A549 (cell line): ENCODE data around the gene SLC12A9. TPM values are rescaled to one million over a fixed set of nuclear protein-coding genes. Genes with fewer than 3 reads are reported as not detected.

Experiments
- ATAC-seq, 2 experiments: fragments of 200-7000 bp in 1 of 2; fragments of >200 bp in 1 of 2; cut with Nextera tagmentation in 1 of 2; cut with Tn5 transposase in 1 of 2; 3 replicates each; pipeline versions ENCODE4 v1.8.0 to v1.9.1; 2018 to 2020; ENCODE audit warnings: mild to moderate bottlenecking in 1 of 2, moderate library complexity in 1 of 2
- CTCF ChIA-PET: fragments of 300-600 bp; sonication (Branson Sonifier 250); formaldehyde crosslinking; extraction: SDS; loops from one replicate; lab custom pipeline; 2021; ENCODE audit warnings: antibody characterized with exemption, inconsistent platforms; lab: Yijun Ruan, JAX
- POLR2A ChIA-PET: fragments of 350-600 bp; formaldehyde crosslinking; extraction: SDS; loops from one replicate; lab custom pipeline; 2021; ENCODE audit warnings: antibody characterized with exemption, inconsistent platforms; lab: Yijun Ruan, JAX
- DNase-seq, 2 experiments: peaks; one replicate each; pipeline versions ENCODE4 v3.0.0 to v3.0.0-alpha.2; 2011 to 2016; ENCODE audit warnings: low read depth in 1 of 2, low spot score in 1 of 2
- FAIRE-seq: peaks from 2 replicates; lab custom pipeline; 2011; peaks lifted over from hg19 to GRCh38; lab: Jason Lieb, UNC
- H3K27ac ChIP-seq, 2 experiments: fragments of >200 bp; sonication (Bioruptor Twin); formaldehyde crosslinking; 3 replicates each; pipeline ENCODE4 v1.5.1; 2016 to 2017
- H3K4me1 ChIP-seq: fragments of >200 bp; sonication (Bioruptor Twin); formaldehyde crosslinking; 3 replicates; pipeline ENCODE4 v1.6.1; 2016
- H3K4me2 ChIP-seq: fragments of >200 bp; sonication (Bioruptor Twin); formaldehyde crosslinking; 3 replicates; pipeline ENCODE4 v1.6.1; 2016
- H3K4me3 ChIP-seq: fragments of >200 bp; sonication (Bioruptor Twin); formaldehyde crosslinking; 3 replicates; pipeline ENCODE4 v1.5.1; 2016
- H3K9me3 ChIP-seq: fragments of >200 bp; sonication (Bioruptor Twin); formaldehyde crosslinking; 3 replicates; pipeline ENCODE4 v1.6.1; 2016
- CBX2 ChIP-seq: fragments of 200-600 bp; sonication (generic); IDR thresholded peaks from 2 replicates; pipeline ENCODE4 v1.6.1; 2016; ENCODE audit warnings: low read depth, mild to moderate bottlenecking, borderline replicate concordance
- CBX8 ChIP-seq: fragments of 200-600 bp; sonication (generic); IDR thresholded peaks from 2 replicates; pipeline ENCODE4 v1.6.1; 2016
- CEBPB ChIP-seq, 2 experiments: fragments of >200 bp in 1 of 2; sonication (Bioruptor Twin) in 1 of 2; formaldehyde crosslinking in 1 of 2; IDR thresholded peaks; 2 replicates each; pipeline ENCODE4 v1.6.1; 2012 to 2016
- CTCF ChIP-seq: fragments of >200 bp; sonication (Bioruptor Twin); formaldehyde crosslinking; IDR thresholded peaks from 3 replicates; pipeline ENCODE4 v1.5.1; 2016
- EHF ChIP-seq: fragments of 250-450 bp; sonication (Bioruptor Pico); IDR thresholded peaks from 2 replicates; pipeline ENCODE4 v1.5.0; 2020; ENCODE audit warnings: mild to moderate bottlenecking
- FOXS1 ChIP-seq: fragments of 250-450 bp; sonication (Bioruptor Pico); IDR thresholded peaks from 2 replicates; pipeline ENCODE4 v1.5.0; 2020; ENCODE audit warnings: mild to moderate bottlenecking, moderate library complexity
- GATA3 ChIP-seq: IDR thresholded peaks from 2 replicates; pipeline ENCODE4 v1.6.1; 2012; ENCODE audit warnings: borderline replicate concordance
- HOXA7 ChIP-seq: fragments of 250-450 bp; sonication (Bioruptor Pico); IDR thresholded peaks from 2 replicates; pipeline ENCODE4 v1.5.0; 2020; ENCODE audit warnings: mild to moderate bottlenecking, moderate library complexity
- KDM1A ChIP-seq: fragments of 200-600 bp; sonication (generic); IDR thresholded peaks from 2 replicates; pipeline ENCODE4 v1.6.1; 2016; ENCODE audit warnings: low read depth, mild to moderate bottlenecking
- KDM5A ChIP-seq: fragments of 200-600 bp; sonication (generic); IDR thresholded peaks from 2 replicates; pipeline ENCODE4 v1.6.1; 2016; ENCODE audit warnings: antibody characterized with exemption, mild to moderate bottlenecking
- MAFK ChIP-seq: fragments of 450-650 bp; IDR thresholded peaks from 2 replicates; pipeline ENCODE4 v1.6.1; 2014; ENCODE audit not compliant: partially characterized antibody
- MAZ ChIP-seq: fragments of 150-350 bp; IDR thresholded peaks from 2 replicates; pipeline ENCODE4 v1.6.1; 2014; ENCODE audit warnings: antibody characterized with exemption, low read depth, low read length, borderline replicate concordance
- MYC ChIP-seq: IDR thresholded peaks from 2 replicates; pipeline ENCODE4 v1.6.1; 2012; ENCODE audit warnings: mild to moderate bottlenecking, inconsistent platforms, low read length, improper control_type of control experiment, borderline replicate concordance
- NFE2L2 ChIP-seq: fragments of 150-350 bp; conservative IDR thresholded peaks from 2 replicates; pipeline ENCODE4 v1.6.1; 2014; ENCODE audit warnings: low read length
- NPAS2 ChIP-seq: fragments of 250-450 bp; sonication (Bioruptor Pico); IDR thresholded peaks from 2 replicates; pipeline ENCODE4 v1.8.0; 2022; ENCODE audit warnings: mild to moderate bottlenecking, moderate library complexity, borderline replicate concordance
- NR3C1 ChIP-seq: fragments of >200 bp; sonication (Bioruptor Twin); formaldehyde crosslinking; IDR thresholded peaks from 3 replicates; pipeline ENCODE4 v1.6.1; 2017
- POLR2AphosphoS2 ChIP-seq: conservative IDR thresholded peaks from 2 replicates; pipeline ENCODE4 v1.6.1; 2012; ENCODE audit warnings: low read length, improper control_type of control experiment, inconsistent platforms
- RAD21 ChIP-seq, 2 experiments: fragments of >200 bp in 1 of 2; sonication (Bioruptor Twin) in 1 of 2; formaldehyde crosslinking in 1 of 2; IDR thresholded peaks in 1 of 2; conservative IDR thresholded peaks in 1 of 2; 2 replicates in 1 of 2; 3 replicates in 1 of 2; pipeline ENCODE4 v1.6.1; 2012 to 2018; ENCODE audit warnings: inconsistent platforms in 1 of 2
- RARB ChIP-seq: fragments of 250-450 bp; sonication (Bioruptor Pico); IDR thresholded peaks from 2 replicates; pipeline ENCODE4 v1.8.0; 2021; ENCODE audit warnings: mild to moderate bottlenecking, moderate library complexity
- RCOR1 ChIP-seq: fragments of 150-350 bp; IDR thresholded peaks from 2 replicates; pipeline ENCODE4 v1.6.1; 2014; ENCODE audit warnings: antibody characterized with exemption, low read length, low read depth
- RFX5 ChIP-seq: fragments of 450-650 bp; IDR thresholded peaks from 2 replicates; pipeline ENCODE4 v1.7.1; 2014; ENCODE audit warnings: antibody characterized with exemption, mild to moderate bottlenecking, moderate library complexity
- TFCP2L1 ChIP-seq: fragments of 250-450 bp; sonication (Bioruptor Pico); IDR thresholded peaks from 2 replicates; pipeline ENCODE4 v1.5.0; 2021; ENCODE audit warnings: mild to moderate bottlenecking
- WGBS: methylation state at CpG from one replicate; pipeline ENCODE4 v1.1.6; 2017; ENCODE audit errors: missing lambda C conversion rate; 5-methylcytosine and 5-hydroxymethylcytosine counted together
- polyA plus RNA-seq, 4 experiments: library from polyadenylated mRNA; depleted of rRNA in 3 of 4; stranded (reverse); fragments of >200 nt; fragmentation: RNase III in 1 of 4; extraction: RNeasy Plus Mini Kit Qiagen cat#74134 plus additional on column Dnase treatment in 1 of 4; gene quantifications; 2 replicates in 3 of 4; 3 replicates in 1 of 4; pipeline ENCODE4 v1.2.3, GENCODE V29; 2011 to 2017
- TF ChIP-seq, protein P1 (sequence below): fragments of 150-350 bp; IDR thresholded peaks from 2 replicates; pipeline ENCODE4 v1.6.1; 2014; ENCODE audit warnings: low read depth, mild to moderate bottlenecking, low read length
- TF ChIP-seq, protein P2 (sequence below): IDR thresholded peaks from 2 replicates; pipeline ENCODE4 v1.6.1; 2012; ENCODE audit warnings: low read depth, borderline replicate concordance
- TF ChIP-seq, protein P3 (sequence below): fragments of 250-450 bp; sonication (Bioruptor Pico); IDR thresholded peaks from 2 replicates; pipeline ENCODE4 v1.5.0; 2021; ENCODE audit warnings: mild to moderate bottlenecking, moderate library complexity, borderline replicate concordance
- TF ChIP-seq, protein P4 (sequence below): fragments of >200 bp; sonication (Bioruptor Twin); formaldehyde crosslinking; IDR thresholded peaks from 3 replicates; pipeline ENCODE4 v1.6.1; 2016
- TF ChIP-seq, protein P5 (sequence below): IDR thresholded peaks from 2 replicates; pipeline ENCODE4 v1.6.1; 2012

Gene SLC12A9
- polyA plus RNA-seq, 2 of the 4 experiments (the other 2 are of a cell fraction): 6.2 to 13.4 TPM

GRCh38 chr7:100899432-100899831 lies 46.9 kb downstream of the SLC12A9 start:
- H3K4me3 ChIP-seq: no peak overlapping the region
- ATAC-seq (no peak), DNase-seq (no peak), FAIRE-seq (no peak)
- TF ChIP-seq KDM5A (no peak), NPAS2 (CRISPR knock-in tag) (no peak), MYC (no peak), FOXS1 (CRISPR knock-in tag) (no peak), KDM1A (no peak), RCOR1 (no peak), GATA3 (no peak), RAD21 (conservative IDR thresholded peaks at IDR 0.05 in 1 of 2, IDR thresholded peaks at IDR 0.05 in 1 of 2) (no peak), CEBPB (IDR thresholded peaks at IDR 0.05) (no peak), NR3C1 (no peak), MAZ (no peak), POLR2AphosphoS2 (no peak), CBX8 (no peak), RARB (CRISPR knock-in tag) (no peak), RFX5 (no peak)
- TF ChIP-seq, protein P1, sequence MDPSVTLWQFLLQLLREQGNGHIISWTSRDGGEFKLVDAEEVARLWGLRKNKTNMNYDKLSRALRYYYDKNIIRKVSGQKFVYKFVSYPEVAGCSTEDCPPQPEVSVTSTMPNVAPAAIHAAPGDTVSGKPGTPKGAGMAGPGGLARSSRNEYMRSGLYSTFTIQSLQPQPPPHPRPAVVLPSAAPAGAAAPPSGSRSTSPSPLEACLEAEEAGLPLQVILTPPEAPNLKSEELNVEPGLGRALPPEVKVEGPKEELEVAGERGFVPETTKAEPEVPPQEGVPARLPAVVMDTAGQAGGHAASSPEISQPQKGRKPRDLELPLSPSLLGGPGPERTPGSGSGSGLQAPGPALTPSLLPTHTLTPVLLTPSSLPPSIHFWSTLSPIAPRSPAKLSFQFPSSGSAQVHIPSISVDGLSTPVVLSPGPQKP: no peak
- TF ChIP-seq, protein P2, sequence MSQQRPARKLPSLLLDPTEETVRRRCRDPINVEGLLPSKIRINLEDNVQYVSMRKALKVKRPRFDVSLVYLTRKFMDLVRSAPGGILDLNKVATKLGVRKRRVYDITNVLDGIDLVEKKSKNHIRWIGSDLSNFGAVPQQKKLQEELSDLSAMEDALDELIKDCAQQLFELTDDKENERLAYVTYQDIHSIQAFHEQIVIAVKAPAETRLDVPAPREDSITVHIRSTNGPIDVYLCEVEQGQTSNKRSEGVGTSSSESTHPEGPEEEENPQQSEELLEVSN: no peak
- TF ChIP-seq, protein P3, sequence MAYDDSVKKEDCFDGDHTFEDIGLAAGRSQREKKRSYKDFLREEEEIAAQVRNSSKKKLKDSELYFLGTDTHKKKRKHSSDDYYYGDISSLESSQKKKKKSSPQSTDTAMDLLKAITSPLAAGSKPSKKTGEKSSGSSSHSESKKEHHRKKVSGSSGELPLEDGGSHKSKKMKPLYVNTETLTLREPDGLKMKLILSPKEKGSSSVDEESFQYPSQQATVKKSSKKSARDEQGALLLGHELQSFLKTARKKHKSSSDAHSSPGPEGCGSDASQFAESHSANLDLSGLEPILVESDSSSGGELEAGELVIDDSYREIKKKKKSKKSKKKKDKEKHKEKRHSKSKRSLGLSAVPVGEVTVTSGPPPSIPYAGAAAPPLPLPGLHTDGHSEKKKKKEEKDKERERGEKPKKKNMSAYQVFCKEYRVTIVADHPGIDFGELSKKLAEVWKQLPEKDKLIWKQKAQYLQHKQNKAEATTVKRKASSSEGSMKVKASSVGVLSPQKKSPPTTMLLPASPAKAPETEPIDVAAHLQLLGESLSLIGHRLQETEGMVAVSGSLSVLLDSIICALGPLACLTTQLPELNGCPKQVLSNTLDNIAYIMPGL (CRISPR knock-in tag): no peak
- peaks cover 18% of the 10 kb centered on the region for H3K4me1 ChIP-seq
- H3K4me2 ChIP-seq: no peak overlapping the region
- 72% methylated on average over 5 of the region's 5 CpGs for WGBS
- ChIA-PET CTCF (interaction anchor here (0.6 to 7.3 kb wide), 9 partner anchors 50 to 293 kb away, joined by 3 to 45 read pairs (median 5); partner anchors contain the start of gene MUC3A), POLR2A (no interaction called here)
- H3K9me3 ChIP-seq: no peaks in the 10 kb centered on the region
- H3K27ac ChIP-seq: no peak overlapping the region

GRCh38 chr7:100900978-100901377 lies 48.5 kb downstream of the SLC12A9 start:
- 30% methylated on average over 2 of the region's 2 CpGs for WGBS
- H3K4me3 ChIP-seq: no peak overlapping the region
- POLR2A ChIA-PET: interaction anchor here (0.8 kb wide), 1 partner anchor 11 kb away, joined by 3 read pairs; the partner anchor contains the start of gene UFSP1
- no peak for FAIRE-seq
- H3K27ac ChIP-seq: no peak overlapping the region
- no peaks in the 10 kb centered on the region for H3K9me3 ChIP-seq
- ATAC-seq: no peak
- CTCF ChIA-PET: interaction anchor here (0.7 to 7.3 kb wide), 8 partner anchors 11 to 382 kb away, joined by 3 to 45 read pairs (median 4); no protein-coding TSS in a partner anchor
- DNase-seq: no peak
- H3K4me1 ChIP-seq: peaks cover 8% of the 10 kb centered on the region; the same call in 2 of the 3 replicates
- TF ChIP-seq TFCP2L1 (no peak), RCOR1 (no peak), GATA3 (no peak), NFE2L2 (no peak), EHF (CRISPR knock-in tag) (no peak), MAFK (no peak), MAZ (no peak), CBX2 (no peak), CTCF (no peak), HOXA7 (CRISPR knock-in tag) (no peak), RFX5 (no peak)
- TF ChIP-seq, protein P2: no peak
- TF ChIP-seq, protein P4, sequence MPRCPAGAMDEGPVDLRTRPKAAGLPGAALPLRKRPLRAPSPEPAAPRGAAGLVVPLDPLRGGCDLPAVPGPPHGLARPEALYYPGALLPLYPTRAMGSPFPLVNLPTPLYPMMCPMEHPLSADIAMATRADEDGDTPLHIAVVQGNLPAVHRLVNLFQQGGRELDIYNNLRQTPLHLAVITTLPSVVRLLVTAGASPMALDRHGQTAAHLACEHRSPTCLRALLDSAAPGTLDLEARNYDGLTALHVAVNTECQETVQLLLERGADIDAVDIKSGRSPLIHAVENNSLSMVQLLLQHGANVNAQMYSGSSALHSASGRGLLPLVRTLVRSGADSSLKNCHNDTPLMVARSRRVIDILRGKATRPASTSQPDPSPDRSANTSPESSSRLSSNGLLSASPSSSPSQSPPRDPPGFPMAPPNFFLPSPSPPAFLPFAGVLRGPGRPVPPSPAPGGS: no peak
- TF ChIP-seq, protein P5, sequence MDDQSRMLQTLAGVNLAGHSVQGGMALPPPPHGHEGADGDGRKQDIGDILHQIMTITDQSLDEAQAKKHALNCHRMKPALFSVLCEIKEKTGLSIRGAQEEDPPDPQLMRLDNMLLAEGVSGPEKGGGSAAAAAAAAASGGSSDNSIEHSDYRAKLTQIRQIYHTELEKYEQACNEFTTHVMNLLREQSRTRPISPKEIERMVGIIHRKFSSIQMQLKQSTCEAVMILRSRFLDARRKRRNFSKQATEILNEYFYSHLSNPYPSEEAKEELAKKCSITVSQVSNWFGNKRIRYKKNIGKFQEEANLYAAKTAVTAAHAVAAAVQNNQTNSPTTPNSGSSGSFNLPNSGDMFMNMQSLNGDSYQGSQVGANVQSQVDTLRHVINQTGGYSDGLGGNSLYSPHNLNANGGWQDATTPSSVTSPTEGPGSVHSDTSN: no peak
- TF ChIP-seq, all 56 proteins: peak for 0
- H3K4me2 ChIP-seq: no peak overlapping the region
